Fibroblast of the aortic adventitia (primary cell): Measurements from ENCODE around the gene ALKBH8. TPM values are rescaled to one million over a fixed set of nuclear protein-coding genes. Genes with fewer than 3 reads are reported as not detected.
"Not testable (repeated sequence)": the region's sequence is repeated elsewhere in the genome, so short reads cannot be mapped to it uniquely, and the experiment has no call there.

Experiments
- DNase-seq: peaks from one replicate; pipeline ENCODE4 v3.0.0-alpha.2; 2010; ENCODE audit warnings: low read depth
- H3K4me3 ChIP-seq: 2 replicates; pipeline ENCODE4 v1.5.1; 2011; ENCODE audit warnings: low read depth, mild to moderate bottlenecking, control low read depth, low read length, moderate library complexity
- total RNA-seq: library from RNA; depleted of rRNA; stranded (reverse); fragments of >200 nt; gene quantifications from 2 replicates; pipeline ENCODE4 v1.2.3, GENCODE V29; 2012; ENCODE audit warnings: low replicate concordance
- TF ChIP-seq, protein P1 (sequence below): IDR thresholded peaks from 2 replicates; pipeline ENCODE4 v1.5.1; 2011; ENCODE audit warnings: mild to moderate bottlenecking, low read length, control low read depth, inconsistent platforms; ENCODE audit not compliant: insufficient read depth

The ALKBH8 gene
- total RNA-seq, 1 donor: 10.7 TPM

DNA sequence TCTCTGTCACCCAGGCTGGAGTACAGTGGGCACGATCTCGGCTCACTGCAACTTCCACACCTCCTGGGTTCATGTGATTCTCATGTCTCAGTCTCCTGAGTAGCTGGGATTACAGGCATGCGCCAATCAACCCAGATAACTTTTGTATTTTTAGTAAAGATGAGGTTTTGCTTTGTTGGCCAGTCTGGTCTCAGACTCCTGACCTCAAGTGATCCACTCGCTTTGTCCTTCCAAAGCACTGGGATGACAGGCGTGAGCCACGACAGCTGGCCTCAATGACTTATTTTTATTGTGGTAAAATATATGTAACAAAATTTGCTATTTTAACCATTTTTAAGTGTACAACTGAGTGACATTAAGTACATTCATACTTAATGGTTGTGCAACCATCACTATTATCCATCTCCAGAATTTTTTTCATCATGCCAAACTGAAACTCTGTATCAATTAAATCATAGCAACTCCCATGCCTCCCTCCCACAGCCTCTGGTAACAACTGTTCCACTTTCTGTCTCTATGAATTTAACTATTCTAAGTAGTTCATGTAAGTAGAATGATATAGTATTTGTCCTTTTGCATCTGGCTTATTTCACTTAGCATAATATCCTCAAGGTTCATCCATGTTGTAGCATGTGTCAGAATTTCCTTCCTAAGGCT, 57.2 kb downstream of the ALKBH8 start:
- no peak for DNase-seq
- TF ChIP-seq, protein P1, sequence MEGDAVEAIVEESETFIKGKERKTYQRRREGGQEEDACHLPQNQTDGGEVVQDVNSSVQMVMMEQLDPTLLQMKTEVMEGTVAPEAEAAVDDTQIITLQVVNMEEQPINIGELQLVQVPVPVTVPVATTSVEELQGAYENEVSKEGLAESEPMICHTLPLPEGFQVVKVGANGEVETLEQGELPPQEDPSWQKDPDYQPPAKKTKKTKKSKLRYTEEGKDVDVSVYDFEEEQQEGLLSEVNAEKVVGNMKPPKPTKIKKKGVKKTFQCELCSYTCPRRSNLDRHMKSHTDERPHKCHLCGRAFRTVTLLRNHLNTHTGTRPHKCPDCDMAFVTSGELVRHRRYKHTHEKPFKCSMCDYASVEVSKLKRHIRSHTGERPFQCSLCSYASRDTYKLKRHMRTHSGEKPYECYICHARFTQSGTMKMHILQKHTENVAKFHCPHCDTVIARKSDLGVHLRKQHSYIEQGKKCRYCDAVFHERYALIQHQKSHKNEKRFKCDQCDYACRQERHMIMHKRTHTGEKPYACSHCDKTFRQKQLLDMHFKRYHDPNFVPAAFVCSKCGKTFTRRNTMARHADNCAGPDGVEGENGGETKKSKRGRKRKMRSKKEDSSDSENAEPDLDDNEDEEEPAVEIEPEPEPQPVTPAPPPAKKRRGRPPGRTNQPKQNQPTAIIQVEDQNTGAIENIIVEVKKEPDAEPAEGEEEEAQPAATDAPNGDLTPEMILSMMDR: no peak

DNA sequence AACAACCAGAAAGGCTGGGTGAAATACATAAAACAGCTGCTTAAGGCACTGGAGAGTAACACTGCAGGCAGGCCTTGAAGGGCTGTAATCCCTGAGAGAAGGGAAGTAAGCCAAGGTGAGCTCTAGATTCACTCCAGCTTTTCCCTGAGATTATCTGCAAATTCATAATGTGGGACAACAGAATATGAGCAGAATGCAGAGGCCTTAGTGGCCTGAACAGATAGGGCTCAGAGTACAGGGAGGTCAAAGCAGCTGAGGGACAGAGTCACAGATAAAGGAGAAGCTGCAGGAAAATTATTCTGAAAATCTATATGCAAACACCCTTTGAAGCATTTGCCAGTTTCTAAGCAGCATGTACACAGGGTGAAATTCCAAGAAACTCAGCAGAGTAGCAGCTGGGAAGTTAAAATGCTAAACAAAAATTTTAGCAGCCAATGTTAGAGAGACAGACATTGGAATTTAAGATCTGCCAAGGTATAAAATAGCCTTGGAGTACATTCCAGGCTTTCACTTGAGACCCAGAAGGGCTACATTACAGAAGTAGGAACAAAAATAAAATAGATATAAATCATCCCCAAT, 59.8 kb downstream of the ALKBH8 start:
- no peak overlapping the region for H3K4me3 ChIP-seq
- TF ChIP-seq, protein P1: no peak
- no peak for DNase-seq

More for the DNA sequence above, 57.2 kb downstream of the ALKBH8 start:
- H3K4me3 ChIP-seq: no peak overlapping the region

DNA sequence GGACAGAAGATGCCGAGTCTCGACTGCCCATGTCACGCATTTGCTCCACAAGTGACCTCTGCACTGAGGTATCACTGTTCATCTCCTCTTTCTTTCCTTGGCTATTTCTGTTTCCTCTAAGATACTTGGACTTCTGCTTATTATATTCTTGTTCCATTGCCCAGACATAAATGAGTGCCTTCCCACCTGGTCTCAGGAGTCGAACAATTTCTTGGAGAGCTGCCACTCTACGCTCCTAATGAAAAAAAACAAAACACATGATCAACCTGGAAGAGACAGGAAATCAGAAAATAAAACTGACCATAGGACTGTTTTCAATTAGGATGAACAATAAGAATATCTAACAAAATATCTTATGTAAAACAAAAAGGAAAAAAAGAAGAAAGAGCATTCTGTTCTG, 60.6 kb downstream of the ALKBH8 start:
- TF ChIP-seq, protein P1: no peak
- no peak overlapping the region for H3K4me3 ChIP-seq
- no peak for DNase-seq

DNA sequence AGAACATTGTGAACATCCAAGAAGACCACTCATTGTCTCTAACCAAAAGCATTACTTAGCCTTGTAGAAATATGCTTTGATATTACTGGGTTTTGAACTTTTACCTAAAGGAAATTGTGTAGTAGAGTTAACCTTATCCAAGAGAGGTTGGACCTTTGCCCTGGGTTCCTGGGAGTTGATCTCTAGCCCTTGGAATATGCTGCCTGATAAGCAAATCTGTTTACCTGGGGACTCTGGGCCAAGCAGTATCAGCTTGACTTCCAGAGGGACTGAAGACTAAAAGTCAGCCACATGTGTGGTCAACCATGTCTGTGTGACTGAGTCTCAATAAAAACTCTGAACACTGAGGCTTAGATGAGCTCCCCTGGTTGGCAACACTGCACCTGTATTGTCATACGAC, 63.8 kb downstream of the ALKBH8 start:
- DNase-seq: no peak
- no peak overlapping the region for H3K4me3 ChIP-seq
- TF ChIP-seq, protein P1: no peak

DNA sequence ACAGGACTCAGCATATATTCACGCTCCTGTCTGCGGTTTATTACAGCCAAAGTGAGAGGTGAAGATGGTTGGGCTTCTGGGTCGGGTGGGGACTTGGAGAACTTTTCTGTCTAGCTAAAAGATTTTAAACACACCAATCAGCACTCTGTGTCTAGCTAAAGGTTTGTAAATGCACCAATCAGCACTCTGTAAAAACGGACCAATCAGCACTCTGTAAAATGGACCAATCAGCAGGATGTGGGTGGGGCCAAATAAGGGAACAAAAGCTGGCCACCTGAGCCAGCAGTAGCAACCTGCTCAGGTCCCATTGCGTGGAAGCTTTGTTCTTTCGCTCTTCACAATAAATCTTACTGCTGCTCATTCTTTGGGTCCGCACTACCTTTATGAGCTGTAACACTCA, 68.2 kb downstream of the ALKBH8 start:
- not testable (repeated sequence) for H3K4me3 ChIP-seq, DNase-seq

DNA sequence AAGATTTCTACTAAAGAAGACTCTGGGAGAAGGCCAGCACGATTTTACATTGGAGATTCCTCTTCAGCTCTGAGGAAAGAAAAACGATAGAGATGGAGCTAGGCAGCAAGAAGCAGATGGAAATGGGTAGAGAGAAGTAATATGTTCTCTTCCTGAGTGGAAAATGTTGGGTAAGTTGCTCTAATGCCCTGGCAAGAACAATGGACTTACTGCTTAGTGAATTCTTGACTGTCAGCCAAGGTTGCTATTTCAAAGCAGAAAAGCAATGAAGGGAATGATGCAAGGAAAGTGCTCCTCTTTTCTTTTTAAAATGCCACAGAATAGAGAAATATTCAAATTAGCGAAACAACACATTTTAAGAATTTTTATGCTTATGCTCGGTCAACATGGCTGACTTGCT, 69.5 kb downstream of the ALKBH8 start:
- no peak overlapping the region for H3K4me3 ChIP-seq
- peak; percentile 95 for DNase-seq
- TF ChIP-seq, protein P1: no peak

DNA sequence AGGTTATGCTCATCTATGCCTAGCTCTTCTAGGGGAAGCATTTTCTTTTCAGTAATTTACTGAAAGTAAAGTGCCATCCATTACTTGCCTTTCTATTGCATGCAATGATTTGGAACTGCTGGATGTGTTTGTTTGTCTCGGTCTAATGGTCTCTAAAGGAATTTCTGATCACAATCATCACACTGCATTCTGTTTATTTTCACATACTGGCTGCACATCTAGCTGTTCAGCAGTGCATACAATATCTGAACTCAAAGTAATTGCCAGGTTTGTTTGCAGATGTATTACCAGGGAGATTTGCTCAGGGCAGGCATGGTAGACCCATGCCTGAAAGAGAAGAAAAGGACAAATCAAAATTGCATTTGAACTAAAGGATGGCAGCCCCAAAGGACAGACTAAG, 71.5 kb downstream of the ALKBH8 start:
- no peak for DNase-seq
- TF ChIP-seq, protein P1: no peak
- no peak overlapping the region for H3K4me3 ChIP-seq
